Measurements from ENCODE around the gene RAB33A.

RAB33A gene

DNA sequence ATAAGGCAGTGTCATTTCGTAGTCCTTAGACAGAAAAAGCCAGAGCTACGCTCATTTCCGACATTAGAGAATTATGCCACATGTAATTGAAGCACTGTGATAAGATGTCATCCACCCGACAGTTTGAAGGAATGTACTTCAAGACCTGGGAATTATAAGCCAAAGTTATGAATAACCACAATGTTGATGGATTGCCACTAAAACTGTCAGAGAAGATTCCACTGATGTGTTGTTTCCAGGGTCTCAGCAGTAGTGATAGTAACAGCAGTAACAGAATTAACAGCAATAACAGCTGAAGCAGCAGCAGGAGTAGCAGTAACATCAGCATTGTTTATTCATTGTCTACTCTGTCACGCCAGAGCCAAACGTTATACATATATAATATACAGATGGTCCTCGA lies 24.7 kb downstream of the RAB33A start:
- DNase-seq (ENCODE audit: low read depth): no peak
- no peak overlapping the region for H3K4me3 ChIP-seq (replicated peaks; ENCODE audit: low read depth, low read length)
- TF ChIP-seq, protein P1, sequence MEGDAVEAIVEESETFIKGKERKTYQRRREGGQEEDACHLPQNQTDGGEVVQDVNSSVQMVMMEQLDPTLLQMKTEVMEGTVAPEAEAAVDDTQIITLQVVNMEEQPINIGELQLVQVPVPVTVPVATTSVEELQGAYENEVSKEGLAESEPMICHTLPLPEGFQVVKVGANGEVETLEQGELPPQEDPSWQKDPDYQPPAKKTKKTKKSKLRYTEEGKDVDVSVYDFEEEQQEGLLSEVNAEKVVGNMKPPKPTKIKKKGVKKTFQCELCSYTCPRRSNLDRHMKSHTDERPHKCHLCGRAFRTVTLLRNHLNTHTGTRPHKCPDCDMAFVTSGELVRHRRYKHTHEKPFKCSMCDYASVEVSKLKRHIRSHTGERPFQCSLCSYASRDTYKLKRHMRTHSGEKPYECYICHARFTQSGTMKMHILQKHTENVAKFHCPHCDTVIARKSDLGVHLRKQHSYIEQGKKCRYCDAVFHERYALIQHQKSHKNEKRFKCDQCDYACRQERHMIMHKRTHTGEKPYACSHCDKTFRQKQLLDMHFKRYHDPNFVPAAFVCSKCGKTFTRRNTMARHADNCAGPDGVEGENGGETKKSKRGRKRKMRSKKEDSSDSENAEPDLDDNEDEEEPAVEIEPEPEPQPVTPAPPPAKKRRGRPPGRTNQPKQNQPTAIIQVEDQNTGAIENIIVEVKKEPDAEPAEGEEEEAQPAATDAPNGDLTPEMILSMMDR (IDR thresholded peaks at IDR 0.05; ENCODE audit: low read length, missing control alignments): no peak

DNA sequence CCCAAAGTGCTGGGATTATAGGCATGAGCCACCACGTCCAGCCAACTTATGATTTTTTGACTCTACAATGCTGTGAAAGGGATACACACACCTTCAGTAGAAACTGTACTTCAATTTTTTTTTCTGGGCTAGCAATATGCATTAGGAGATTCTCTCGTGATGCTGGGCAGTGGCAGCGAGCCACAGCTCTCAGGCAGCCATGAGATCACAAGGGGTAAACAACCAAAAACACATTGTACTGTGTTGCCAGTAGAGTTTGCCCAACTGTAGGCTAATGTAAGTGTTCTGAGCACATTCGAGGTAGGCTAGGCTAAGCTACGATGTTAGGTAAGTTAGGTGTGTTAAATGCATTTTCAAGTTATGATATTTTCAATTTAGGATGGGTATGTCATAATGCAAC lies 25.7 kb downstream of the RAB33A start:
- TF ChIP-seq, protein P1 (IDR thresholded peaks at IDR 0.05; ENCODE audit: low read length, missing control alignments): no peak
- no peak for DNase-seq (ENCODE audit: low read depth)
- no peak overlapping the region for H3K4me3 ChIP-seq (replicated peaks; ENCODE audit: low read depth, low read length)

DNA sequence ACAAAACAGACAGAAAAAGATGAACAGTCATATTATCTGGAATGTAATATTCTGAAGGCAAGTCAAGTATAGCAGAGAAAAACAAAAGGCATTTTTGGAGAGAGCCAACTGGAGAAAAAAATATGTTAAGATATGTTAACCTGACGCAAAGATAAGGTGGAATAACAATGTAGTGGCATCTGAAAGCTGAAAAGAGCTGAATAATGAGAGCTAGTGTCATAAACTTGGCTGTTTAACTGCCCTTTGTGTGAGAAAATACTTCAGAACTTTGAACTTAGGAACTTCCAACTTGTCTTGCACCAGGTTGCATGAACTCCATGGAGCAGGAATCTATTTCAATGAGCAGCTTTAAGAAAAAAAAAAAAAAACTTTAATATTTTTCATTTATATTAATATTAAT lies 32.9 kb downstream of the RAB33A start:
- DNase-seq (ENCODE audit: low read depth): no peak
- no peak overlapping the region for H3K4me3 ChIP-seq (replicated peaks; ENCODE audit: low read depth, low read length)
- TF ChIP-seq, protein P1 (IDR thresholded peaks at IDR 0.05; ENCODE audit: low read length, missing control alignments): no peak

DNA sequence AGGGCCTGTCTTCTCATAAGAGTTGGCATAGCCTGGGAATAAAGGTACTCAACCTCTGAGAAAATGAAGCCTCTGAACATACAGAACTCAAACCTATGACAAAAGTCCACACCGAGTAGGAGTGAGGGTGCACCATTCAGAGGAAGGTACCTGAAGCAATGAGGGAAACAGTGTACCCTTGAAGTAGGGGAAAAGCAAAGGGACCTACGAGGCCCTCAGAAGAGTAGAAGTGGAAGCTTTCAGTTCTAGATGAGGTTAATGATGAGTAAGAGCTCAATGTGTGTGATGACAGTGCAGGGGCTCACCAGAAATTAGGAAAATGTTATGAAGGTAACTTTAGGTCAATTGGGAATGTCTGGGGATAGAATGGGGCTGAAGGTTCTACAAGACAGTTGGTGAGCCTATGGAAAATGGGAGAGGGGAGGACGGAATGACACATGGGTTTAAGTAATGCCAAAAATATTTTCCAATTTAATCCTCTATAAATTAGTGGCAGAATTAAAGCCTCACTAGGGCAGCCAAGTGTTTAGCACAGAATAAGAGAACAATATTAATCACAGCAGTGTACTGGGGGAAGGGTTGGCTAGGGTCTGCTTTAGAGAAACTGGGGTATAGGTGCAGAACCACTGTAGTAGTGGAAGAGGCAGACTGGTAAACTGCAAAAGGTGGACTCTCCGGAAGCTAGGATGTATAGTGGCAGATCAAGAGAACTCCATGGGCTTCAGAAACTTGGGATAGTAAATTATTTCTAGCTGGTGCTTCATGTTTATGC lies 39.8 kb downstream of the RAB33A start:
- no peak overlapping the region for H3K4me3 ChIP-seq (replicated peaks; ENCODE audit: low read depth, low read length)
- DNase-seq (ENCODE audit: low read depth): no peak
- TF ChIP-seq, protein P1 (IDR thresholded peaks at IDR 0.05; ENCODE audit: low read length, missing control alignments): no peak

DNA sequence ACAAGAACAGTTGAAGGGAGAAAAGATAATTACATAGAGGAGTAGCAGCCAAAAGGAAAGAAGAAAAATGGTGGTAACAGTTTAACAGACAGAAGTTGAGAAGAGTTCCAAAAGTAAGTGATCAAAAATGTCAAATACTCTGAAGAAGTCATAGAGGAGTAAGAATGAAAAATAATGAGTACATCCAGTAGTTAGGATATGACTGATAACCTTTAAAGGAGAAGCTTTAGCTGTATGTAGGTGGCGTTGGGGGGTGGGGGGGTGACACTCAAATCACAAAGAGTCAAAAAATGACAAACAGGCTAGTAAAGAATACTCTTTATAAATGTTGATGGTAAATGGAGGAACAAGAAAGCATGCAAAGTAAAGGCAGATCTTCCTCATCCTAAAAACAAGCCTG lies 40.6 kb downstream of the RAB33A start:
- TF ChIP-seq, protein P1 (IDR thresholded peaks at IDR 0.05; ENCODE audit: low read length, missing control alignments): no peak
- H3K4me3 ChIP-seq (replicated peaks; ENCODE audit: low read depth, low read length): no peak overlapping the region
- DNase-seq (ENCODE audit: low read depth): no peak

DNA sequence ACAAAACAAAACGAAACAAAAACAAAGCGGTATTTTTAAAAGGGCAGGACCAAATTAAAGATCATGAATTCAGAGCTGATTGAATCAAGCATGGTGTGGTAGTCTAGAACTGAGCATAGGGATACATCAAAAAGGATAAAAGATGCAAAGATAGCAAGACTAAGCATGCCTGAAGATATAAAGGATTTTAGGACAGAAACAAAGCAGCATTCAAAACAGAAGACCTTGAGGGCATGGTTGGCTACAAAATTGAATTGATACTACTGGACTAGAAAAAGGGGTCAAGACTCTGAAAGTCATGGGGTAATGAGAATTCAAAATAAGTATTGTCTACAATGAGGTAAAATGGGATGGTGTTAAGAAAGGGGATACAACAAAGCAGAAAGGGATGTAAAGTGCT lies 41.6 kb downstream of the RAB33A start:
- H3K4me3 ChIP-seq (replicated peaks; ENCODE audit: low read depth, low read length): no peak overlapping the region
- TF ChIP-seq, protein P1 (IDR thresholded peaks at IDR 0.05; ENCODE audit: low read length, missing control alignments): no peak
- DNase-seq (ENCODE audit: low read depth): no peak

DNA sequence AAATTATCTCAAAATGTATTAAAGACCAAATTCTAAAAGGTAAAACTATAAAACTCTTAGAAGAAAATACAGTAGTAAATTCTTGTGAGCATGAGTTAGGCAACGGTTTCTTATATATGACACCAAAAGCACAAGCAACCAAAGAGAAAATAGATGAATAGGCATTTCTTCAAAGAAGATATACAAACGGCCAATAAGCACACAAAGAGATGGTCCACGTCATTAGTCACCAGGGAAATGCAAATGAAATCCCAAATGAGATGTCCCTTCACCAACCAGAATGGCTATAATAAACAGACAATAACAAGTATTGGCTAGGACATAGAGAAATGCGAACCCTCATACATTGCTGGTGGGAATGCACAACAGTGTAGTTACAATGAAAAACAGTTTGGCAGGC lies 44.6 kb downstream of the RAB33A start:
- no peak overlapping the region for H3K4me3 ChIP-seq (replicated peaks; ENCODE audit: low read depth, low read length)
- TF ChIP-seq, protein P1 (IDR thresholded peaks at IDR 0.05; ENCODE audit: low read length, missing control alignments): no peak
- DNase-seq (ENCODE audit: low read depth): peak; percentile 10
